Body of pancreas (tissue), 4 donors: Measurements from ENCODE around the gene FES. TPM values are rescaled to one million over a fixed set of nuclear protein-coding genes. Genes with fewer than 3 reads are reported as not detected.

Source experiments
- ATAC-seq: fragments of 150-250 bp; one replicate; pipeline ENCODE4 v1.9.1; 2016
- DNase-seq, 4 donors: peaks; one replicate each; pipeline ENCODE4 v3.0.0-alpha.2; 2019
- H3K27ac ChIP-seq, 4 donors: fragments of 200-600 bp; sonication (generic); 1 replicate in 3 of 4; 2 replicates in 1 of 4; pipeline versions ENCODE4 v1.5.1 to v1.6.1; 2016 to 2019; ENCODE audit warnings: mild to moderate bottlenecking in 1 of 4, mixed read lengths in 1 of 4, moderate library complexity in 1 of 4
- H3K27me3 ChIP-seq, 2 donors: fragments of 200-600 bp; sonication (generic); one replicate each; pipeline ENCODE4 v1.6.0; 2016; ENCODE audit warnings: mild to moderate bottlenecking in 1 of 2
- H3K36me3 ChIP-seq, 2 donors: fragments of 200-600 bp; sonication (generic); replicated peaks in 1 of 2; 2 replicates each; pipeline ENCODE4 v1.5.1; 2016; ENCODE audit warnings: low read depth in 2 of 2; ENCODE audit not compliant: insufficient read depth in 1 of 2
- H3K4me1 ChIP-seq: fragments of 200-600 bp; sonication (generic); one replicate; pipeline ENCODE4 v1.6.0; 2016
- H3K4me3 ChIP-seq, 2 donors: fragments of 200-600 bp; sonication (generic); 1 replicate in 1 of 2; 2 replicates in 1 of 2; pipeline ENCODE4 v1.5.1; 2016 to 2019
- H3K9me3 ChIP-seq, 3 donors: fragments of 200-600 bp; sonication (generic); 1 replicate in 2 of 3; 2 replicates in 1 of 3; pipeline ENCODE4 v1.5.1; 2016
- POLR2A ChIP-seq, 3 donors: fragments of 450-650 bp; IDR thresholded peaks; one replicate each; pipeline ENCODE4 v1.6.1; 2016; ENCODE audit warnings: antibody characterized with exemption in 3 of 3, mild to moderate bottlenecking in 2 of 3
- WGBS, 2 donors: methylation state at CpG; one replicate each; pipeline ENCODE4 v1.1.5; 2017; 5-methylcytosine and 5-hydroxymethylcytosine counted together
- intact Hi-C: fragments of 100-400 bp; cut with DNase I; formaldehyde crosslinking; loops from one replicate; pipeline ENCODE4 v1.15.1; 2023
- total RNA-seq, 2 donors: library from RNA; depleted of rRNA; stranded (reverse); fragments of >200 nt; gene quantifications; one replicate each; pipeline ENCODE4 v1.1.0, GENCODE V29; 2016
- TF ChIP-seq, protein P1 (sequence below), 7 experiments: fragments of 450-650 bp in 4 of 7; fragments of 200-600 bp in 3 of 7; sonication (generic) in 3 of 7; IDR thresholded peaks; one replicate each; pipeline ENCODE4 v1.5.1; 2016 to 2019; ENCODE audit warnings: antibody characterized with exemption in 7 of 7

Gene FES
- total RNA-seq, 2 donors from 2014 or later, result 16.9 to 24.4 TPM

DNA sequence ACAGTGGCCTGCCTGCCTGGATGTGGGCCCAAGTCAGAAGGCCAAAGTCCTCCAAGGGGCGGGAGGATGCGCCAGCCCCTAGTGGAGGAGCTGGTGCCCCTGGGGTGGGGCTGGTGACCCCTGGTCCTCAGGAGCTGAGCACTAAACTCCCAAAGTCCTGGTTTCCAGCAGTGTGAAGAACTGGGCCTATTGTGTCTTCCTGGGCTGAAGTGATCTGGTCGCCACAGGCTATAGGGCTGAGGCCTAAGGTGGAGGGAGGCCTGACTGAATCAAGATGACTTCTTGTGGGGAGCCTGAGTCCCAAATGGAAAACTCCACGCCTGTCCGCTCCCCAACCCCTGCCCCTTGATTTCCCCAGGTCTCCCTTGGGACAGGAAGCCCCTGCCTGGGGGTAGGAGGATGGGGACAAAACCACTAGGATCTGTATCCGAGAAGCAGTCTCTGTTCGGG lies 753 bp upstream of the FES start:
- 57 to 86% methylated on average over 5 to 7 of the region's 7 CpGs for WGBS, 2 donors
- H3K27me3 ChIP-seq, result no peaks in the 10 kb centered on the region
- peaks cover 47% of the 10 kb centered on the region for H3K4me1 ChIP-seq
- H3K4me3 ChIP-seq, result no peak overlapping the region
- TF ChIP-seq, protein P1, sequence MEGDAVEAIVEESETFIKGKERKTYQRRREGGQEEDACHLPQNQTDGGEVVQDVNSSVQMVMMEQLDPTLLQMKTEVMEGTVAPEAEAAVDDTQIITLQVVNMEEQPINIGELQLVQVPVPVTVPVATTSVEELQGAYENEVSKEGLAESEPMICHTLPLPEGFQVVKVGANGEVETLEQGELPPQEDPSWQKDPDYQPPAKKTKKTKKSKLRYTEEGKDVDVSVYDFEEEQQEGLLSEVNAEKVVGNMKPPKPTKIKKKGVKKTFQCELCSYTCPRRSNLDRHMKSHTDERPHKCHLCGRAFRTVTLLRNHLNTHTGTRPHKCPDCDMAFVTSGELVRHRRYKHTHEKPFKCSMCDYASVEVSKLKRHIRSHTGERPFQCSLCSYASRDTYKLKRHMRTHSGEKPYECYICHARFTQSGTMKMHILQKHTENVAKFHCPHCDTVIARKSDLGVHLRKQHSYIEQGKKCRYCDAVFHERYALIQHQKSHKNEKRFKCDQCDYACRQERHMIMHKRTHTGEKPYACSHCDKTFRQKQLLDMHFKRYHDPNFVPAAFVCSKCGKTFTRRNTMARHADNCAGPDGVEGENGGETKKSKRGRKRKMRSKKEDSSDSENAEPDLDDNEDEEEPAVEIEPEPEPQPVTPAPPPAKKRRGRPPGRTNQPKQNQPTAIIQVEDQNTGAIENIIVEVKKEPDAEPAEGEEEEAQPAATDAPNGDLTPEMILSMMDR (IDR thresholded peaks at IDR 0.05), result no peak
- no peak for TF ChIP-seq POLR2A (IDR thresholded peaks at IDR 0.05)
- H3K36me3 ChIP-seq, result peaks cover 0 to 18% of the 10 kb centered on the region in 2 donors
- DNase-seq, result peak in 1 of 4 donors; percentile 23
- intact Hi-C loops, result loop anchor here (10.0 kb wide), 1 partner anchor 169 kb away; the partner anchor contains the start of gene BLM
- H3K27ac ChIP-seq, result peak overlapping the region; percentile 33 to 92 (median 74)
- no peak for ATAC-seq
- H3K9me3 ChIP-seq, result no peaks in the 10 kb centered on the region

DNA sequence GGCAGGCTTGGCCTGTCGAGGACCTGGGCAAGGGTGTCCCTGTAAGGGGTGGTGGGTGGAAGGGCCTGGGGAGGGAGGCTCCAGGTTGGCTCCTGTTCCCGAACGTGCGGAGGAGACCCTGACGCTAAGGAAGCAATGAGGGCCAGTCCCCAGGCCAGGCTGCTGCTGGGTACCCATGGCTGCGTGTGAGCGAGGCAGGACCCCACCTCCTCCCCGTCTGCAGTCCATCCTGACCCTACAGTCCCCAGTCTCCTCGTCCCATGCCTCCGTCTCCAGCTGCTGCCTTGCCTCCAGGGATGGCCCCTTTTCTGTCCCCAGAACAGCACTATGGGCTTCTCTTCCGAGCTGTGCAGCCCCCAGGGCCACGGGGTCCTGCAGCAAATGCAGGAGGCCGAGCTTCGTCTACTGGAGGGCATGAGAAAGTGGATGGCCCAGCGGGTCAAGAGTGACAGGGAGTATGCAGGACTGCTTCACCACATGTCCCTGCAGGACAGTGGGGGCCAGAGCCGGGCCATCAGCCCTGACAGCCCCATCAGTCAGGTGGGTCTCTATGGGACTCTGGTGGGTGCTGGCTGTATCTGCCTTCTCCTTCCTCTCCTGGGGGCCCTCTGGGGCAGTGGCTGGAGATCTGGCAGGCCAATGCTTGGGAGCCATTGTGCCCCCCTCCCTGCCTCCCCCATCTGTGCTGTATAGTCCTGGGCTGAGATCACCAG lies 571 bp downstream of the FES start:
- ATAC-seq, result peak; percentile 4
- Histone ChIP-seq H3K4me1 (peaks cover 47% of the 10 kb centered on the region), H3K27me3 (no peaks in the 10 kb centered on the region), H3K27ac (peak overlapping the region; percentile 68 to 92 (median 75)), H3K9me3 (no peaks in the 10 kb centered on the region), H3K36me3 (peaks cover 0 to 5% of the 10 kb centered on the region in 2 donors), H3K4me3 (peak overlapping the region in 1 of 2 donors; percentile 12)
- intact Hi-C loops, result loop anchor here (5.0 to 10.0 kb wide), 2 partner anchors 170 to 238 kb away; partner anchors contain the start of gene BLM
- no peak for DNase-seq
- no peak for TF ChIP-seq POLR2A (IDR thresholded peaks at IDR 0.05)
- TF ChIP-seq, protein P1 (IDR thresholded peaks at IDR 0.05), result no peak
- 65 to 71% methylated on average over 10 to 16 of the region's 16 CpGs for WGBS, 2 donors

DNA sequence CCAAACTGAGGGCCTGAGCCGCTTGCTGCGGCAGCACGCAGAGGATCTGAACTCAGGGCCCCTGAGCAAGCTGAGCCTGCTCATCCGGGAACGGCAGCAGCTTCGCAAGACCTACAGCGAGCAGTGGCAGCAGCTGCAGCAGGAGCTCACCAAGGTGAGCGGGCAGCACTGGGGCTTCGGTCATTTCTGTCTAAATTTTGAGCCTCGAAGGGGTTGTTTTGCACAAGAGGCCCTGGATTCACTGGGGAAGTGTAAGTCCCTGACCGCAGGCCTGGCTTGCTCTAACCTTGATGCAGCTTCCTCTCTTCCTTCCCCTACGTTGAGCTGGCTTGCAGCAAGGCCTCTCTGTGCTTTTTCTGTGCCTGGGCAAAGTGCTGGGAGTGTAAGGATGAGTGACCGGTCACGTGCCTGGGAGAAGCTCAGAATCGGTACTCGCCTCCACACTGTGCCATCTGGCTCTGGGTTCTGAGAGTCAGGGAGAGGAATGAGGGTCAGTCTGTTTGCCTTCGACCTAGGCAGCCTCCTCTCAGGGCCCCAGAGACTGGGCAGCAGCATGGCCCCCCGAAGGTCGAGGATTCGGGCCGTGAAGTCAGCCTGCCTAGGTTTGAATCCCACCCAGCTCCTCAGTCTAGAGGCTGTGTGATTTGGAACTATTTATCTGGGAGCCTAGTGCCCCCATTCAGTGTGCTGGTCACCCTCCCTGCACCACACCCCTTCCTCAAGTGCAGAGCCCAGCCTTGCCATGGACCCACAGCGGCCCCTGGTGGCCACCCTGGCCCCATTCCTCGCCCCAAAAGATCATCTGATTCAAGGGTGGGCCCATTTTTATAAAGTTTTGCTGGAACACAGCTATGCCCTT lies 1.4 kb downstream of the FES start:
- Histone ChIP-seq H3K36me3 (no peaks in the 10 kb centered on the region), H3K9me3 (no peaks in the 10 kb centered on the region), H3K4me3 (no peak overlapping the region), H3K4me1 (peaks cover 47% of the 10 kb centered on the region), H3K27me3 (no peaks in the 10 kb centered on the region), H3K27ac (peak overlapping the region in 3 of 4 donors; percentile 68 to 92 (median 80))
- TF ChIP-seq, protein P1 (IDR thresholded peaks at IDR 0.05), result peak; percentile 93 to 98 (median 96)
- TF ChIP-seq POLR2A (IDR thresholded peaks at IDR 0.05), result peak in 2 of 3 donors; percentile 4 to 21
- WGBS, 2 donors, result 56 to 60% methylated on average over 14 to 23 of the region's 23 CpGs
- ATAC-seq (peak; percentile 51), DNase-seq (peak; percentile 70 to 79 (median 74))
- intact Hi-C loops, result loop anchor here (5.0 to 10.0 kb wide), 2 partner anchors 171 to 238 kb away; partner anchors contain the start of gene BLM

DNA sequence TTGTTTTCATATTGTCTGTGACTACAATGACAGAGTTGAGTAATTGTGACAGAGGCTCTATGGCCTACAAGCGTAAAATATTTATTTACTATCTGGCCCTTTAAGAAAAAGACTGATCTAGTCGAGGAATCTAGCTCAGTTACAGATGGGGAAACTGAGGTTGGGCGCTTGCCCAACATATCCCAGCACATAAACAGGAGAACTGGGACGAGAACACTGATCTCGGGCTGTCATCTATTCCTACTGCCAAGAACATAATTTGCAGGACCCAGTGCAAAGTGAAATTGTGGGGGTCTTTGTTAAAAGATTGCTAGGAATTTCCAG lies 1.9 kb downstream of the FES start:
- TF ChIP-seq, protein P1 (IDR thresholded peaks at IDR 0.05), result no peak
- TF ChIP-seq POLR2A (IDR thresholded peaks at IDR 0.05), result no peak
- no peak overlapping the region for H3K27ac ChIP-seq
- ATAC-seq, result no peak
- H3K36me3 ChIP-seq, result no peaks in the 10 kb centered on the region
- no peak for DNase-seq
- H3K4me1 ChIP-seq, result peaks cover 47% of the 10 kb centered on the region
- intact Hi-C loops, result loop anchor here (5.0 to 10.0 kb wide), 2 partner anchors 171 to 239 kb away; partner anchors contain the start of gene BLM
- no peak overlapping the region for H3K4me3 ChIP-seq
- WGBS, 2 donors, result 12 to 18% methylated on average over 5 of the region's 5 CpGs
- H3K9me3 ChIP-seq, result no peaks in the 10 kb centered on the region
- H3K27me3 ChIP-seq, result no peaks in the 10 kb centered on the region
